Eye (tissue), 1 donor: ENCODE data around the gene PRKN.
A peak's percentile ranks its signal among the peaks of the same experiment; 100 is the strongest.
"Not testable (repeated sequence)": the region's sequence is repeated elsewhere in the genome, so short reads cannot be mapped to it uniquely, and the experiment has no call there.

Source experiments
- DNase-seq: peaks from one replicate; pipeline ENCODE4 v3.0.0-alpha.2; 2015

The PRKN gene

DNA sequence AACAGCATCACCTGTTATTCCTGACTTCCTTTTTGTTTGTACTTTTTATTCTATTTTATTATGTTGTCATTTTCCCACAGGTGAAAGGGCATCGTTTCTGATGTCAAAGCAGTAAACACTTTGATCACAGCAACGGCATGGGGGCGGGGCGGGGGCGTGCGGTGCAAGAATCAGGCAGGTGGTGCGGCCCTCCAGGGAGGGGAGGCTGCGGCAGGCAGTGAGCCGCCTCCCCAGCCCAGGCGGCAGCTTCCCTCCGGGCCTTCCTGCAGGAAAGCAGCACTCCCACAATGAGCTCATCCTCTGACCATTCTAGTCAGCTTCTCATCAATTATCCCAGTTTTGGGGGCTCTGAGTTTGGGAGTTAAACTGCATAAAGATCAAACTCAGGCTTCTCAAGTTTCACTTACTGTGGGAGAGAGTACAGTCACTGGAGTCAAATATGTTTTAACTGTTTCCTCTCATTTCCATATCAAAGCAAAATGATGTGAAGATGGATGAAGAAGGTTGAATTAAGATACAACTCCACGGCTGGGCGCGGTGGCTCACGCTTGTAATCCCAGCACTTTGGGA lies 845.3 kb downstream of the PRKN start:
- no peak for DNase-seq

GRCh38 chr6:161880056-161880455 lies 847.5 kb downstream of the PRKN start:
- DNase-seq = no peak

DNA sequence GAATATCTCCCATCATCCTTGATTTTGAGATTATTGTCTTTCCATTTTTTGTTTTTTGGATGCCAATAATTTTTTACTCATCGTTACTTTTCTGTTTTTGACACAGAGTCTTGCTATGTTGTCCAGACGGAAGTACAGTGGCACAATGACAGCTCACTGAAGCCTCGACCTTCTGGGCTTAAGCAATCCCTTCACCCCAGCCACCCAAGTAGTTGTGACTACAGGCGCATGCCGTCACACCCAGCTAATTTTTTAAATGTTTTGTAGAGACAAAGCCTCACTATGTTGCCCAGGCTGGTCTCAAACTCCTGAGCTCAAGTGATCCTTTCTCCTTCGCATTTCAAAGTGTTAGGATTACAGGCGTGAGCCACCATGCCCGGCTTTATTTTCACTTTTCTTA lies 851.3 kb downstream of the PRKN start:
- DNase-seq = no peak

GRCh38 chr6:161870236-161870901 lies 857.2 kb downstream of the PRKN start:
- DNase-seq = no peak

DNA sequence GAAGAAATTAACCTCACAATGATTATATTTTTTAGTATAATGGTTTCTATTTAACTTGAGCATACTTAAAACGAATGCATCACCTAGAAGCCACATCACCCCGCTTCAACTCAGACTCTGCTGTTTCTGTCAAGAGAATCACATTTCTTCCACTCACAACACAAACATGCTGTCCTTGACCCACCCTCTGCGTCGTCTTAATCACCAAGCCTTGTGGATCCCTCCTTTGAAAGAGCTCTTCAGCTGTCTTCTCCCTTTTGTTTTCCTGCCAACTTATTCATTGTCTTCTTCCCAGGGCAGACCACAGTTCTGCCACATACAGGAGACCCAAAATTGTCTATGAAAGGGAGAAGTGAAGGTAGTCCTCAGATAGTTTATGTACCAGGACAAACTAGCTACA lies 858.1 kb downstream of the PRKN start:
- DNase-seq = no peak

DNA sequence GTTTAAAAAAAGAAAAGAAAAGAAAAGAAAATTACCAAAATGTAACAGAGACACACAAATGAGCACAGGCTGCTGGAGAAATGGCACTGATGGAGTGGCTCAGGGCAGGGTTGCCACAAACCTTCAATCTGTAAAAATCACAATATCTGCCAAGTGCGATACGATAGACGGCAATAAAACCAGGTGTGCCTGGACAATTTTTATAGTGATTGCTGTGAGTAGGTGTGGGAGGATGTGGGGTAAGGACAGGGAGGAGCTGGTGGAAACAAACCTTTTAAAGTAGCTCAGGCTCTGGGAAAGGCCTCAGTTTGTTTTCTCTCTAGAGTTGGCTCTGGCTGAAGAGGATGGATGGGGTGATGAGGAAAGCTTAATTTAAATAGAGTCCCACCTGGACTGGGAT lies 861.0 kb downstream of the PRKN start:
- DNase-seq = no peak

DNA sequence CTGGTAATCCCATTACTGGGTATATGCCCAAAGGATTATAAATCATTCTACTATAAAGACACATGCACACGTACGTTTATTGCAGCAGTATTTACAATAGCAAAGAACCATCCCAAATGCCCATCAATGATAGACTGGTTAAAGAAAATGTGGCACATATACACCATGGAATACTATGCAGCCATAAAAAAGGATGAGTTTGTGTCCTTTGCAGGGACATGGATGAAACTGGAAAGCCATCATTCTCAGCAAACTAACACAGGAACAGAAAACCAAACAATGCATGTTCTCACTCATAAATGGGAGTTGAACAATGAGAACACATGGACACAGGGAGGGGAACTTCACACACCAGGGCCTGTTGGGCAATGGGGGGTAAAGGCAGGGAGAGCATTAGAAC lies 866.5 kb downstream of the PRKN start:
- not testable (repeated sequence) for DNase-seq

GRCh38 chr6:161853657-161854056 lies 873.9 kb downstream of the PRKN start:
- peak; percentile 61 for DNase-seq

- DNase-seq = not testable (repeated sequence)
These were observed 876.1 kb downstream of the PRKN start for GRCh38 chr6:161851486-161851885.

DNA sequence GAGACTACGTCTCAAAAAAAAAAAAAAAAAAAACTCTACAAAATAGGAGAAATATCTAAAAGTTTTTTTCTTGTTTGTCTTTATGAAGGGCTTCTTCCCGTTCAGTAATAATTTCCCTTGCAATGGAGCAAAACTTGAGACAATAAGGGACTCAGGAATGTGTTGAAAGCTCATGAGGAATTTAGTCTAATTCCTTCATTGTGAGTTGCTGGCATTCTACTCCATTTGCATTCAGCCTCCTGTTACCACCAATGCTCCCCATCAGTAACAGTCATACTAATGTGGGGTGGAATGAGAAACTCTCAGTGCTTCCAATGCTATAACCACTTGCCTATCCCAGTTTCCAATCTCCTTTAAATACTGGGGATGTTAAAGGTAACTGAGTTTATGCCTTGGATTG lies 877.0 kb downstream of the PRKN start:
- DNase-seq = no peak

DNA sequence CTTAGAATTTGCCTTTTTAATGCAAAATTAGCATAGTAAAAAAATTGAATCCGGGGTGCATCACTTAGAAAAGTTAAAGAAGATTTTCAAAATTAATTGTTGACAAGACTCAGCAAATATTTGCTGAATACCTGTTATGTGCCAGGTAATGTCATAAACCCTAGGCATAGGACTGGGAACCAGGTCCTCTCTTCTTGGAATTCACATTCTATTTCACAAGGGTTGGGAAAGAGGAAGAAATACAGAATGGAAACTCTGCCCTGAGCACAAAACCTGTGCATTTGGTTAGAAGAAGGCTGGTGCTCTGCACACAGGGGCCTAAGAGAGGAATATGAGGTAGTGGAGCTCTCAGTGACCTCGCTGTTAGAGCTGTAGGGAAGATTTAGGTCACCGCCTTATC lies 879.9 kb downstream of the PRKN start:
- no peak for DNase-seq

GRCh38 chr6:161844804-161845203 lies 882.8 kb downstream of the PRKN start:
- no peak for DNase-seq

GRCh38 chr6:161843066-161843465 lies 884.5 kb downstream of the PRKN start:
- DNase-seq = no peak

GRCh38 chr6:161840380-161840779 lies 887.2 kb downstream of the PRKN start:
- no peak for DNase-seq

DNA sequence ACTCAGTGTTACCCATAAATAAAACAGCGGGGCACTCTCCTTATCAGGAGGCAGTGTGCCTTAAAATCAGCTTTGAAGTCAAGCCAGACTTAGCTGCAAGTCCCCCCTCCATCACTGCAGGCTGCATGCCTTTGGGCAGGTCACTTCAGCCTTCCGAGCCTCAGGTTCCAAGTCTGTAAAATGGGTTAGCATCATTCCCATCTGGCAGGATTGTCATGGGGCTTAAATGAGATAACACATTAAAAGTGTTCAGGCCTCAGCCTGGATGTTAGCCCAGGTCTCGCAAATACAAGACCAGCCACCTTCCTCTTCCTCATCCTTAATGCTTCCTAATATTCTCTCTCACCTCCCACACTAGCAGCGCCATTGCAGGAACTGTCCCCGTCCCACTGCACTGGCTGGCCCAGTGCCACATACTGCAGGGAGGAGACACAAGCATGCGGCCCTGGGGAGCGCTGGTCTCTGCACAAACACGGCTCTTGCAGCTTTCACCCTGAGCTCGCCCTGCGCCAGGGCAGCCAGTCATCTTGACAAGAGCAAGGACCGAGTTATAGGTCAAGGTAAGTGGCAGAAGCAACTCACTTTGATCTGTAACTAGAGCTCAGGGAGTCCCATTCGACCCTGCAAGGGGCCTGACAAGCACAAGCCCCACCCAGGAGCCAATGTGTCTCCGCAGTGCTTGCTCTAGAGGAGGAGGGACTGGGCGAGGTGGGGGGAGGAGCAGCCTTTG lies 889.1 kb downstream of the PRKN start:
- no peak for DNase-seq

GRCh38 chr6:161837854-161838253 lies 889.7 kb downstream of the PRKN start:
- no peak for DNase-seq

GRCh38 chr6:161837449-161837735 lies 890.2 kb downstream of the PRKN start:
- no peak for DNase-seq

- peak; percentile 47 for DNase-seq
These were observed 890.7 kb downstream of the PRKN start for GRCh38 chr6:161836643-161837448.

DNA sequence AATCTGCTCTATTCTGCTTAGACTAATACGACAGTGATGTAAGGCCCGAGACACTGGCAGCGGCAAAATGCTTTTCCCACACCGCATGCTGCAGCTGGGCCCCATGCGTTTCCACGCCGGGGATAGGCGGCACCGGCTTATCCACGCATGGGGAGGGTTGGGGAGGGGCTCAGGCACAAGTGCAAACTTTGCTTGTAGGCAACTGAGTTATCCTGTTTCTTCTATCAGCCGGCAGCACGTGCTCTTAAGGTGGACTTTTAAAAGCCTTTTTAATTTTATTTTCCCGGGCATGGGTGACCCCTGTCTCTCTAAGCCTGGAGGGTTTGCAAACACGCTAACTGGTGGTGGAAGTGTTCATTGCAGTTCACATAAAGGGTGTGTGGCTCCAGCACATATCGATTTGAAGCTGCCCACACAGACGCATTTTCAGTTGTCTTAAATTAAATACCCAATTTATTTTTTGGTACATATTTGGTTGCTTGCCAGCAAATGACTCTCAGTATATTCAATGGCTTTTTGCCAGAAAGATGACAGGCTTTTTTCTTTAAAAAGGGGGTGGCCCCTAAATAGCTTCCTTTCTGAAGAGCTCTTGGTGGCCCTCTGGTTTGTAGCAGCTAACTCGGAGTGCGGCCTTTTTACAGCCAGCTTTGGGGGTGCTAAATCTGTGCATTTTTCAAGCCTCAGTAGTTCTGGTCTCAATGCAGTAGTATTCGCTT lies 891.9 kb downstream of the PRKN start:
- peak; percentile 68 for DNase-seq

GRCh38 chr6:161834426-161834825 lies 893.1 kb downstream of the PRKN start:
- no peak for DNase-seq

GRCh38 chr6:161833099-161833860 lies 894.3 kb downstream of the PRKN start:
- no peak for DNase-seq

GRCh38 chr6:161832622-161833021 lies 894.9 kb downstream of the PRKN start:
- no peak for DNase-seq
